CD4-positive, alpha-beta T cell treated with Interleukin-6 at 100 ng/mL for 8 hours (primary cell): ENCODE measurements around the gene BLVRB.
"Not testable (repeated sequence)": the region's sequence is repeated elsewhere in the genome, so short reads cannot be mapped to it uniquely, and the experiment has no call there.

Experiments used
- DNase-seq: peaks from one replicate; pipeline ENCODE4 v3.0.0-alpha.2; 2020; ENCODE audit warnings: mixed read lengths, low spot score

The BLVRB gene

GRCh38 chr19:40465557-40466218 is at the start of gene BLVRB:
BLVRB (minus strand) TSS chr19:40465745; CDS start chr19:40465688, 57 bp downstream.
- DNase-seq, result peak; percentile 99

DNA sequence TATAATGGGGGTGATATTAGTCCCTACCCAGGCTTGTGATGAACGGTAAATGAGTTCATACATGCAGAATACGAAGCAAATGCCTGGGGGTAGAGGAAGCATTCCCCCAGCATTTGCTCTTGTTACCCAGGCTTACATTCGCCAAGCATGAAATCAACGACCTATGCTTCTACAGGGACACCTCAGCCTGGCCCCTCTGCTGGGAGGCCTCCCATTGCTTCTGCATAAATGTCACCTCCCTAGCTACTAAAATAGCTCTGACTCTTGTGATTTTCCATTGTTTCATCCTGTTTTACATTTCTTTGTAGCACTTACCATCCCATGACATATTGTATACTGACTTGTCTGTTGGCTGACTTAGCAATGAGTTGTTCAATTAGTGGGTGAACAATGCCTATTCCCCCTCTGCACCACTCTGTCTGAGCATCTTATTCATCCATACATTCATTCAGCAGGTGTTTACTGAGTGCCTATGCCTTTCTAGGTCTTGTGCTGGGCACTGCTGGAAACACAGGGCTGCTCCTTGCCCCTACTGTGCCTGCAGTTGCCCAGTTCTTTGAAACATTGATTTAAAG is 48.3 kb upstream of the BLVRB start:
- no peak for DNase-seq

- DNase-seq, result no peak
These were observed 47.8 kb upstream of the BLVRB start for GRCh38 chr19:40513345-40513678.

GRCh38 chr19:40512473-40513344 is 47.2 kb upstream of the BLVRB start:
- DNase-seq, result no peak

- DNase-seq, result no peak
These were observed 46.5 kb upstream of the BLVRB start for GRCh38 chr19:40512110-40512472.

DNA sequence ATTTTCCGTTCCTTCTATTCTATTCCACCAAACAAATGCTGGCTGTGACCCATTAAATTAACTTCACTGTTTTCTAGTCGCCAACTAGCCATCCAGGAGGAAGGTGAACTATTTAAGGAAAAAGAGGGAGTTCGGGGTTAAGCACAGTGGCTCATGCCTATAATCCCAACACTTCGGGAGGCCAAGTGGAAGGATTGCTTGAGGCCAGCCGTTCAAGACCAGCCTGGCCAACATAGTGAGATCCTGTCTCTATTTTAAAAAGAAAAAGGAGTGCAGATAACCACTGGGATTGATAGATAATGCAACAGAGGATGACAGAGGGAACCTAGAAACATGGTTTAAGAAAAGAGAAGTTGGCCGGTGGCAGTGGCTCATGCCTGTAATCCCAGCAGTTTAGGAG is 45.9 kb upstream of the BLVRB start:
- DNase-seq, result no peak

GRCh38 chr19:40510526-40511115 is 45.1 kb upstream of the BLVRB start:
- DNase-seq, result no peak

- no peak for DNase-seq
These were observed 43.3 kb upstream of the BLVRB start for GRCh38 chr19:40508739-40509260.

DNA sequence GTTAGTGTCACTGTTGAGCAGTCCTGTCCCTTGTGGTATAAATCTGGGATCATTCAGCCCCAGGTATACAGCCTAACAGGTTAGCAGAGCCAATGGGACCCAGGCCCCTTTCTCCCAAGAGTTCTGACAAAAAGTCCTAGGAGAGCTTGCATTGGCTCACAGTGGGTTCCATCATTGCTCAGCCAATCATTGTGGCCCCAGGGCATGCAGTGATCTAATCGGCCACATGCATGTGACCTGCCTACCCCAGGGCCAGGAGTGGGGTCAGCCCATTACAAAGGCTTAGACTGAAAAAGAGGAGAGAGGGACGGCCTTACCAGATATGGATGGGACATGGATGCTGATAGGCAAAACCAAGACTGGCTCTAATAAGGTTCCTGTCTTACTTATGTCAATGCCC is 42.3 kb upstream of the BLVRB start:
- no peak for DNase-seq

DNA sequence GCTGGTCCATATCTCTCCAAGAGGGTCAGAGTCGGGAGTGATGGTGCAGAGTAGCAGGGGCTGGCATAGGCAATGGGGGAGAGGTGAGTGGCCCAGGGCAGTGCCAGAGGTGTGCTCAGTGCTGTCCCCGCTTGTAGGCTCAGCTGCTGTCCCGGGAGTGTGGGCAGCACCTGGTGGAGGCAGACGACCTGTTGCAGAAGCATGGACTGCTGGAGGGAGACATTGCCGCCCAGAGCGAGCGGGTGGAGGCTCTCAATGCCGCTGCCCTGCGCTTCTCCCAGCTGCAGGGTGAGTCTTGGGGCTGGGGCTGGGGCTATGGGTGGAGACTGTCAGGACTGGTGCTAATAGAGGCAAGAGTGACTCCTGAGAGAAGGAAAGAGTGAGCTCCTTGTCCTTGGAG is 40.6 kb upstream of the BLVRB start:
- no peak for DNase-seq

DNA sequence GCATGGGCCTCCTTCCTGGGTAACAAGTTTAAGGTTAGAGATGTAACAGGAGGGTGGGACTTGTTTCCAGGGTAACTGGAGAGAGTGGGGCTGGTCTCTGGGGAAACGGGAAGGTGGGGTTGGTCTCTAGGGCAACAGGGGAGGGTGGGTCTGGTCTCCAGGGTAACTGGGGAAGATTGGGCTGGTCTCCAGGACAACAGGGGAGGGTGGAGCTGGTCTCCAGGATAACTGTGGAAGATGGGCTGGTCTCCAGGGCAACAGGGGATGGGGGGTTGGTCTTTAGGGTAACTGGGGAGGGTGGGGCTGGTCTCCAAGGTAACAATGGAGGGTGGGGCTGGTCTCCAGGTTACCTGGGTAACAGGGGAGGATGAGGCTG is 37.8 kb upstream of the BLVRB start:
- DNase-seq, result no peak

DNA sequence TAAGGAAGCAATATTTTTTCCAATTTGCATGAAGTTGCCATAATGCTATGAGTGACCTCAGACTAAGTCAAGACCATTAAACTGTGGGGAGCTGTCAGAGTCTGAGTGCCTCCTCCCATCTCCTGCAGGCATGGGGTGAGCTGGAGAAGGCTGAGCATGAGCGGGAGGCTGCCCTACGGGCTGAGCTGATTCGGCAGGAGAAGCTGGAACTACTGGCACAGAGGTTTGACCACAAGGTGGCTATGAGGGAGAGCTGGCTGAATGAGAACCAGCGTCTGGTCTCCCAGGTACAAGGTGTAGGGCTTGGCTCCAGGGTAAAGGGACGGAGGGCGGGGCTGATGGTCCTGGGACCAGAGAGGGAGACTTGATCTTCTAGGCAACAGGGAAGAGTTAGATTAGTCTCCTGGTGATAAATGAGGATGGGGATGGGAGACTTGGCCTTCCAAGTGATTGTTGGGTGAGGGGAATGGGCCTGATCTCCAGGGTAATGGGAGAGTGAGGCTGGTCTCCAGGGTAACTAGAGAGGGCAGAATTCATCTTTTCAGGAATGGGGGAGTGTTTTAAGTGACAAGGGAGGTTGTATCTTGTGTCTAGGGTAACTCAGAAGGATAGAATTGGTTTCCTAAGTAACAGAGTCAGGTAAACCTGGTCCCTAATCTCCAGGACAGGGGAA is 37.2 kb upstream of the BLVRB start:
- no peak for DNase-seq

GRCh38 chr19:40502081-40502480 is 36.5 kb upstream of the BLVRB start:
- no peak for DNase-seq

DNA sequence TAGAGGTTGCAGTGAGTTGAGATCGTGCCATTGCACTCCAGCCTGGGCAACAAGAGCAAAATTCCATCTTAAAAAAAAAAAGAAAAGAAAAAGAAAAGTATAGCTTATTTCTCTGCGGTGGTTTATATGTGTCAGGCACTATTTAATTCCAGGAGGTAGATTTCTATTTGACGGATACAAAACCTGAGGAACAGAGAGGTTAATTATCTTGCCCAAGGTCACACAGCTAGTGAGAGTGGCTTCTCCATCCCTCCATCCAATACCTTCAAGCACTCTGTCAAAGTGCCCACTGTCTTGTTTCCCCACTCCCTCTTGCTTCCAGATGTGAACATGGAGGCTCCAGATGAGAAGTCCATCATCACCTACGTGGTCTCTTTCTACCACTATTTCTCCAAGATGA is 36.1 kb upstream of the BLVRB start:
- DNase-seq, result no peak

DNA sequence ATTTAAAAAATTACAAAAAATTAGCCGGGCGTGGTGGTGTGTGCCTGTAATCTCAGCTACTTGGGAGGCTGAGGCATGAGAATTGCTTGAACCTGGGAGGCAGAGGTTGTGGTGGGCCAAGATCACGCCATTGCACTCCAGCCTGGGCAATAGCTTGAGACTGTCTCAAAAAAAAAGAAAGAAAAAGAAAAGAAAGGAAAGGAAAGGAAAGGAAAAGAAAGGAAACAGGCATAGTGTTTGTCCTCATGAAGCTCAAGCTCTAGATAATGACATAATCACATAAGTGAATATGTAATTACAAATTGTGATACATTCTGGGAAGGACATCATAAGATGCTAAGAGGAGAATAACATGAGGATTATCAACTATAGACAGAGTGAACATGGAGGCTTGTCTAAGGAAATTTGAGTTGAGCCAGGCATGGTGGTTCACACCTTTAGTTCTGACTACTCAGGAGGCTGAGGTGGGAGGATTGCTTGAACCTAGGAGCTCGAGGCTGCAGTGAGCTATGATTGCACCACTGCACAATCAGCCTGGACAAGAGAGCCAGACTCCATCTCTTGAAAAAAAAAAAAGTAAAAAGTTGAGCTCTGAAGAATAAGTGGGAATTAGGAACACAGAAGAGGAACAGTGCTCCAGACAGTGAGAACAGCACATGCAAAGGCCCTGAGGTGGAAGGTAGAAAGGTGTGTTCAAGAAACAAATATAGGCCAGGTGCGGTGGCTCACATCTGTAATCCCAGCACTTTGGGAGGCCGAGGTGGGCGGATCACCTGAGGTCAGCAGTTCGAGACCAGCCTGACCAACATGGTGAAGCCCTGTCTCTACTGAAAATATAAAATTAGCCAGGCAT is 35.4 kb upstream of the BLVRB start:
- DNase-seq, result not testable (repeated sequence)

- DNase-seq, result no peak
These were observed 33.8 kb upstream of the BLVRB start for GRCh38 chr19:40499320-40499719.

DNA sequence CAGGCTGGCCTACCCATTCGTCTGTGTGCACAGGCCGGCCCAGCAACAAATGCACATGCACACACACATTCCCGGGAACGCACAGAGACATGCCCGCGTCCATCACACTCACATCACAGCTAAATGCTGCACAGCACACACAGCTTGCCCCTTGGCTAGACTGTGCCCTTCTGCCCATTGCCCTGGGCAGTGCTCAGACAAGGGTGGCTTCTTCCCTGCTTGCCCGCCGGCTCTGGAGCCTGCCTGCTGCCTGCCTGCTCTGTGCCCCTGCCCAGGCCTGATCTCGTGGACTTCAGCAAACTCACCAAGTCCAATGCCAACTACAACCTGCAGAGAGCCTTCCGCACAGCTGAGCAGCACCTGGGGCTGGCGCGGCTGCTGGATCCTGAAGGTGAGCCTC is 31.7 kb upstream of the BLVRB start:
- no peak for DNase-seq

GRCh38 chr19:40494191-40494838 is 28.8 kb upstream of the BLVRB start:
- no peak for DNase-seq

DNA sequence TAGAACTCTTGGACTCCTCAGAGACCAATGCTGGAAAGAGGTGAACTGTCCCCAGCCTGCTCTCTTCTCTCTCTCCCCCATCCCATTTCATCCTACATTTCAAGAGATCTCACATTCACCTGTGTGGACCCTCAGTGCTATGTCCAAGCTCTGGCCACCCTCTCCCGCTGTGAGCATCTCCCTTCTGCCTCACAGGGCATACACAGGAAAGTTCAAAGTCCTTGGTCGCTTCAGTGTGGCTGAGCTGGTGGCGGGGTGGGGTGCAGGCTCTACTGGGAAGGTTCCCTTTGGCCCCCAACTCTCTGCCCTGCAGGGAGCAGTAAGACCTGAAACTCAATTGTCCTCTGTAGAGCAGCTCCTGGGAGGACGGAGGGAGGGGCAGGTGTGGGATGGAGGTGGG is 28.2 kb upstream of the BLVRB start:
- no peak for DNase-seq

GRCh38 chr19:40492274-40492673 is 26.7 kb upstream of the BLVRB start:
- no peak for DNase-seq

GRCh38 chr19:40489882-40490230 is 24.3 kb upstream of the BLVRB start:
- DNase-seq, result no peak
